Smooth muscle cell (in vitro differentiated cells): Measurements from ENCODE around the gene EPHB1. TPM values are rescaled to one million over a fixed set of nuclear protein-coding genes. Genes with fewer than 3 reads are reported as not detected.

Experiments used
- DNase-seq: peaks from one replicate; lab custom pipeline; 2025; ENCODE audit not compliant: unreplicated experiment; lab: John Stamatoyannopoulos, UW
- H2AFZ ChIP-seq: fragments of 200-600 bp; sonication (generic); 2 replicates; pipeline ENCODE4 v1.6.0; 2016; ENCODE audit warnings: antibody characterized with exemption, low read depth, mild to moderate bottlenecking
- H3F3A ChIP-seq: fragments of 200-600 bp; sonication (generic); 2 replicates; pipeline ENCODE4 v1.6.0; 2017; ENCODE audit warnings: antibody characterized with exemption, low read depth
- H3K27ac ChIP-seq: fragments of 200-600 bp; sonication (generic); 2 replicates; pipeline ENCODE4 v1.5.1; 2016; ENCODE audit warnings: low read depth, mild to moderate bottlenecking
- H3K27me3 ChIP-seq: fragments of 200-600 bp; sonication (generic); 2 replicates; pipeline ENCODE4 v1.6.1; 2016; ENCODE audit warnings: low read depth, mild to moderate bottlenecking
- H3K36me3 ChIP-seq: fragments of 200-600 bp; sonication (generic); 2 replicates; pipeline ENCODE4 v1.5.1; 2016; ENCODE audit warnings: low read depth
- H3K4me1 ChIP-seq: fragments of 200-600 bp; sonication (generic); 2 replicates; pipeline ENCODE4 v1.5.1; 2016; ENCODE audit warnings: low read depth
- H3K4me2 ChIP-seq: fragments of 200-600 bp; sonication (generic); 2 replicates; pipeline ENCODE4 v1.6.0; 2016; ENCODE audit warnings: mild to moderate bottlenecking
- H3K4me3 ChIP-seq: fragments of 200-600 bp; sonication (generic); 2 replicates; pipeline ENCODE4 v1.5.1; 2016; ENCODE audit warnings: mild to moderate bottlenecking
- H3K79me2 ChIP-seq: fragments of 200-600 bp; sonication (generic); 2 replicates; pipeline ENCODE4 v1.6.0; 2016; ENCODE audit warnings: low read depth, mild to moderate bottlenecking
- H3K9ac ChIP-seq: fragments of 200-600 bp; sonication (generic); 2 replicates; pipeline ENCODE4 v1.6.0; 2016; ENCODE audit warnings: low read depth
- H3K9me3 ChIP-seq: fragments of 200-600 bp; sonication (generic); replicated peaks from 2 replicates; pipeline ENCODE4 v1.5.1; 2016; ENCODE audit warnings: low read depth
- H4K20me1 ChIP-seq: fragments of 200-600 bp; sonication (generic); 2 replicates; pipeline ENCODE4 v1.6.0; 2016; ENCODE audit warnings: low read depth
- WGBS: methylation state at CpG from one replicate; pipeline ENCODE4 v1.1.7; 2016; ENCODE audit warnings: low lambda C conversion rate; 5-methylcytosine and 5-hydroxymethylcytosine counted together
- polyA plus RNA-seq: library from polyadenylated mRNA; unstranded; fragments of >200 nt; fragmentation: Nextera tagmentation; extraction: Ambion mirVana; gene quantifications from 2 replicates; pipeline ENCODE4 v1.2.1, GENCODE V29; 2016
- total RNA-seq: library from RNA; depleted of rRNA; stranded (reverse); fragments of >200 nt; gene quantifications from 2 replicates; pipeline ENCODE4 v1.2.3, GENCODE V29; 2014
- TF ChIP-seq, protein P1 (sequence below): fragments of 200-600 bp; sonication (generic); IDR thresholded peaks from 2 replicates; pipeline ENCODE4 v1.5.1; 2017; ENCODE audit warnings: borderline replicate concordance, mild to moderate bottlenecking, antibody characterized with exemption; ENCODE audit not compliant: insufficient read depth, poor library complexity, severe bottlenecking

The EPHB1 gene
- total and polyA plus RNA-seq, 2 experiments from 2014 or later = 2.5 to 2.6 TPM

- DNase-seq = no peak
- no peak overlapping the region for H2AFZ ChIP-seq
- H3K36me3 ChIP-seq = no peaks in the 10 kb centered on the region
- H3K9ac ChIP-seq = no peak overlapping the region
- no peaks in the 10 kb centered on the region for H3F3A ChIP-seq
- H3K4me1 ChIP-seq = no peaks in the 10 kb centered on the region
- TF ChIP-seq, protein P1, sequence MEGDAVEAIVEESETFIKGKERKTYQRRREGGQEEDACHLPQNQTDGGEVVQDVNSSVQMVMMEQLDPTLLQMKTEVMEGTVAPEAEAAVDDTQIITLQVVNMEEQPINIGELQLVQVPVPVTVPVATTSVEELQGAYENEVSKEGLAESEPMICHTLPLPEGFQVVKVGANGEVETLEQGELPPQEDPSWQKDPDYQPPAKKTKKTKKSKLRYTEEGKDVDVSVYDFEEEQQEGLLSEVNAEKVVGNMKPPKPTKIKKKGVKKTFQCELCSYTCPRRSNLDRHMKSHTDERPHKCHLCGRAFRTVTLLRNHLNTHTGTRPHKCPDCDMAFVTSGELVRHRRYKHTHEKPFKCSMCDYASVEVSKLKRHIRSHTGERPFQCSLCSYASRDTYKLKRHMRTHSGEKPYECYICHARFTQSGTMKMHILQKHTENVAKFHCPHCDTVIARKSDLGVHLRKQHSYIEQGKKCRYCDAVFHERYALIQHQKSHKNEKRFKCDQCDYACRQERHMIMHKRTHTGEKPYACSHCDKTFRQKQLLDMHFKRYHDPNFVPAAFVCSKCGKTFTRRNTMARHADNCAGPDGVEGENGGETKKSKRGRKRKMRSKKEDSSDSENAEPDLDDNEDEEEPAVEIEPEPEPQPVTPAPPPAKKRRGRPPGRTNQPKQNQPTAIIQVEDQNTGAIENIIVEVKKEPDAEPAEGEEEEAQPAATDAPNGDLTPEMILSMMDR = no peak
- H3K4me3 ChIP-seq = no peak overlapping the region
- H3K27ac ChIP-seq = no peak overlapping the region
- no peaks in the 10 kb centered on the region for H4K20me1 ChIP-seq
- peaks cover 6% of the 10 kb centered on the region for H3K27me3 ChIP-seq
- H3K9me3 ChIP-seq = no peaks in the 10 kb centered on the region
- no peaks in the 10 kb centered on the region for H3K79me2 ChIP-seq
- WGBS = 91% methylated on average over 2 of the region's 2 CpGs
- H3K4me2 ChIP-seq = no peak overlapping the region
Observed at GRCh38 chr3:134892326-134892725, 97.3 kb downstream of the EPHB1 start.

DNA sequence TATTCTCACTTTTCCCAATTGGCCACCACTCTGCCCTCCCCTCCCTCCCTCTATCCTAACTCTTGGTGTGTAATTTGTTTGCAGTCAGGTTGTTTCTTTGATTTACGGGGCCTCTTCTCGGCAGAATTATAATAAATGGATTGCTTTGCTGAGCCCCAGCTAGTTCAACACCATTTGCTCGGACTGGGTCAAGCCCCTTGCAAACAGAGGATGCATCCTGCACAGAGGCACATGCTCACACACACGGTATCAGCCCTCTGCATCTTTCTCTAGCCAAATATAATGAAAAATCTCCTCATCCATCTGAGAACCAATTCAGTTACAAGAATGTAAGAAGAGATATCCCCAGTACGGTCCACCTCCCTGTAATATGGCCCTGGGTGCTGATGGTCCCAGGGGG lies 97.7 kb downstream of the EPHB1 start:
- H3F3A ChIP-seq = no peaks in the 10 kb centered on the region
- no peaks in the 10 kb centered on the region for H4K20me1 ChIP-seq
- H3K9me3 ChIP-seq = no peaks in the 10 kb centered on the region
- 90% methylated on average over 5 of the region's 5 CpGs for WGBS
- no peaks in the 10 kb centered on the region for H3K36me3 ChIP-seq
- peaks cover 6% of the 10 kb centered on the region for H3K27me3 ChIP-seq
- no peak overlapping the region for H3K4me2 ChIP-seq
- H3K4me3 ChIP-seq = no peak overlapping the region
- no peaks in the 10 kb centered on the region for H3K4me1 ChIP-seq
- TF ChIP-seq, protein P1 = no peak
- no peak for DNase-seq
- H3K9ac ChIP-seq = no peak overlapping the region
- no peaks in the 10 kb centered on the region for H3K79me2 ChIP-seq
- no peak overlapping the region for H3K27ac ChIP-seq
- H2AFZ ChIP-seq = no peak overlapping the region

- Histone ChIP-seq H3F3A (no peaks in the 10 kb centered on the region), H3K9ac (no peak overlapping the region), H2AFZ (no peak overlapping the region), H3K4me1 (no peaks in the 10 kb centered on the region), H3K27ac (no peak overlapping the region), H3K79me2 (no peaks in the 10 kb centered on the region), H3K27me3 (peaks cover 6% of the 10 kb centered on the region), H4K20me1 (no peaks in the 10 kb centered on the region), H3K4me2 (no peak overlapping the region), H3K4me3 (no peak overlapping the region), H3K9me3 (no peaks in the 10 kb centered on the region), H3K36me3 (no peaks in the 10 kb centered on the region)
- TF ChIP-seq, protein P1 = no peak
- DNase-seq = no peak
- 87% methylated on average over 4 of the region's 4 CpGs for WGBS
Observed at GRCh38 chr3:134894533-134894932, 99.5 kb downstream of the EPHB1 start.

GRCh38 chr3:134895181-134895580 lies 100.1 kb downstream of the EPHB1 start:
- no peaks in the 10 kb centered on the region for H3K36me3 ChIP-seq
- H3F3A ChIP-seq = no peaks in the 10 kb centered on the region
- H3K9me3 ChIP-seq = no peaks in the 10 kb centered on the region
- H3K9ac ChIP-seq = no peak overlapping the region
- no peak for DNase-seq
- no peak overlapping the region for H3K4me2 ChIP-seq
- H3K27me3 ChIP-seq = peaks cover 6% of the 10 kb centered on the region
- no peaks in the 10 kb centered on the region for H3K4me1 ChIP-seq
- no peaks in the 10 kb centered on the region for H4K20me1 ChIP-seq
- no peak overlapping the region for H3K27ac ChIP-seq
- H3K4me3 ChIP-seq = no peak overlapping the region
- H2AFZ ChIP-seq = no peak overlapping the region
- 70% methylated on average over 2 of the region's 2 CpGs for WGBS
- TF ChIP-seq, protein P1 = no peak
- H3K79me2 ChIP-seq = no peaks in the 10 kb centered on the region
